Measurements from ENCODE around the gene OTOS.

Gene OTOS

GRCh38 chr2:240136671-240137292 is 3.7 kb downstream of the OTOS start:
- DNase-seq (ENCODE audit: low read depth in 2 of 2): no peak

- peak; percentile 70 to 78 for DNase-seq (ENCODE audit: low read depth in 2 of 2)
Observed at GRCh38 chr2:240136013-240136670, 4.3 kb downstream of the OTOS start, which contains the start of gene COPS9. Gene COPS9 (minus strand): TSS chr2:240136305. CDS start chr2:240136284, 21 bp downstream.

GRCh38 chr2:240135706-240136012 is 4.8 kb downstream of the OTOS start:
- DNase-seq (ENCODE audit: low read depth in 2 of 2): no peak

GRCh38 chr2:240134956-240135520 is 5.4 kb downstream of the OTOS start:
- no peak for DNase-seq (ENCODE audit: low read depth in 2 of 2)

- no peak for DNase-seq (ENCODE audit: low read depth in 2 of 2)
Observed at GRCh38 chr2:240134466-240134865, 6.0 kb downstream of the OTOS start.

GRCh38 chr2:240133401-240133800 is 7.1 kb downstream of the OTOS start:
- DNase-seq (ENCODE audit: low read depth in 2 of 2): no peak

GRCh38 chr2:240132651-240132980 is 7.8 kb downstream of the OTOS start:
- no peak for DNase-seq (ENCODE audit: low read depth in 2 of 2)

GRCh38 chr2:240131941-240132650 is 8.4 kb downstream of the OTOS start:
- DNase-seq (ENCODE audit: low read depth in 2 of 2): no peak

GRCh38 chr2:240131296-240131695 is 9.2 kb downstream of the OTOS start:
- DNase-seq (ENCODE audit: low read depth in 2 of 2): no peak

GRCh38 chr2:240130393-240131195 is 9.9 kb downstream of the OTOS start:
- no peak for DNase-seq (ENCODE audit: low read depth in 2 of 2)

- no peak for DNase-seq (ENCODE audit: low read depth in 2 of 2)
Observed at GRCh38 chr2:240129731-240130392, 10.6 kb downstream of the OTOS start.

- DNase-seq (ENCODE audit: low read depth in 2 of 2): no peak
Observed at GRCh38 chr2:240129311-240129710, 11.1 kb downstream of the OTOS start.

GRCh38 chr2:240128608-240129145 is 11.8 kb downstream of the OTOS start:
- DNase-seq (ENCODE audit: low read depth in 2 of 2): no peak

GRCh38 chr2:240127911-240128607 is 12.4 kb downstream of the OTOS start:
- no peak for DNase-seq (ENCODE audit: low read depth in 2 of 2)

GRCh38 chr2:240127191-240127750 is 13.2 kb downstream of the OTOS start:
- DNase-seq (ENCODE audit: low read depth in 2 of 2): no peak

GRCh38 chr2:240126731-240127130 is 13.7 kb downstream of the OTOS start:
- DNase-seq (ENCODE audit: low read depth in 2 of 2): no peak

- no peak for DNase-seq (ENCODE audit: low read depth in 2 of 2)
Observed at GRCh38 chr2:240125742-240126141, 14.7 kb downstream of the OTOS start.

GRCh38 chr2:240124651-240125030 is 15.8 kb downstream of the OTOS start:
- no peak for DNase-seq (ENCODE audit: low read depth in 2 of 2)

- no peak for DNase-seq (ENCODE audit: low read depth in 2 of 2)
Observed at GRCh38 chr2:240123821-240124650, 16.4 kb downstream of the OTOS start.

All from stimulated activated CD8-positive, alpha-beta memory T cell treated with anti-CD3 and anti-CD28 coated beads, Interleukin-15, amount 100 ng/mL, for 4 hours (primary cell).